Osteocyte (in vitro differentiated cells): Measurements from ENCODE around the gene ATP2B1. TPM values are rescaled to one million over a fixed set of nuclear protein-coding genes. Genes with fewer than 3 reads are reported as not detected.
A peak's percentile ranks its signal among the peaks of the same experiment; 100 is the strongest.

ENCODE experiments used
- DNase-seq: peaks from one replicate; pipeline ENCODE4 v3.0.0; 2021; ENCODE audit warnings: mixed read lengths; ENCODE audit not compliant: unreplicated experiment; ENCODE audit errors: extremely low spot score
- H3K27ac Mint-ChIP-seq: one replicate; pipeline ENCODE4 v1.8.0; 2021; ENCODE audit warnings: mild to moderate bottlenecking, mixed read lengths; ENCODE audit not compliant: unreplicated experiment
- H3K27me3 Mint-ChIP-seq: one replicate; pipeline ENCODE4 v1.8.0; 2021; ENCODE audit warnings: mixed read lengths; ENCODE audit not compliant: unreplicated experiment
- H3K36me3 Mint-ChIP-seq: one replicate; pipeline ENCODE4 v1.8.0; 2021; ENCODE audit warnings: mixed read lengths; ENCODE audit not compliant: unreplicated experiment
- H3K4me1 Mint-ChIP-seq: one replicate; pipeline ENCODE4 v1.8.0; 2021; ENCODE audit warnings: mixed read lengths; ENCODE audit not compliant: unreplicated experiment
- H3K4me3 Mint-ChIP-seq: one replicate; pipeline ENCODE4 v1.8.0; 2021; ENCODE audit warnings: mild to moderate bottlenecking, moderate library complexity, mixed read lengths; ENCODE audit not compliant: unreplicated experiment
- H3K9me3 Mint-ChIP-seq: one replicate; pipeline ENCODE4 v1.8.0; 2021; ENCODE audit warnings: mixed read lengths; ENCODE audit not compliant: unreplicated experiment
- total RNA-seq: library from RNA; stranded (reverse); gene quantifications from 2 replicates; pipeline ENCODE4 v1.2.1, GENCODE V29; 2021
- TF ChIP-seq, protein P1 (sequence below): fragments of 200-600 bp; sonication (generic); IDR thresholded peaks from 2 replicates; pipeline ENCODE4 v1.5.0; 2021; ENCODE audit warnings: antibody characterized with exemption, mild to moderate bottlenecking, moderate library complexity

Gene ATP2B1
- total RNA-seq, 1 donor from 2014 or later = 45.5 TPM

DNA sequence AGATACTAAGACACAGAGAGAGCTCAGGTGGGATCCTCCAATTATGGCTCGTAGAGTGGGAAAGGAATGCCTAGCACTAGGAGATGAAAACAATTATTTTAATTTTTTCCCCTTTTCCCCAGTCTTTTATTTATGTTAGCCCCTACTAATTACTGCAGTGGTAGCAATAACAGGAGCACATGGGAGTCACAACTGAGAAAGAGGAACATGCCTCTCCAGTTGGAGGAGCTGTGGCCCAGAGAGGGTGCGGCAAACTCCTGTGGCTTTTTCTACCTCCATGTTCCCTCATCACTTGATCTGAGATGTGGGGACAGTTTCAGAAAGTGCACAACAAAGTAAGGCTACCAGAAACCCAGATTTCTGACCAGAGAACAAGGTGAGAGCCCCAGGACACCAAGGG, 156.9 kb downstream of the ATP2B1 start:
- no peak for DNase-seq
- H3K4me1 Mint-ChIP-seq = peaks cover 3% of the 10 kb centered on the region
- H3K36me3 Mint-ChIP-seq = no peaks in the 10 kb centered on the region
- H3K27ac Mint-ChIP-seq = no peak overlapping the region
- H3K27me3 Mint-ChIP-seq = no peaks in the 10 kb centered on the region
- no peak overlapping the region for H3K4me3 Mint-ChIP-seq
- TF ChIP-seq, protein P1, sequence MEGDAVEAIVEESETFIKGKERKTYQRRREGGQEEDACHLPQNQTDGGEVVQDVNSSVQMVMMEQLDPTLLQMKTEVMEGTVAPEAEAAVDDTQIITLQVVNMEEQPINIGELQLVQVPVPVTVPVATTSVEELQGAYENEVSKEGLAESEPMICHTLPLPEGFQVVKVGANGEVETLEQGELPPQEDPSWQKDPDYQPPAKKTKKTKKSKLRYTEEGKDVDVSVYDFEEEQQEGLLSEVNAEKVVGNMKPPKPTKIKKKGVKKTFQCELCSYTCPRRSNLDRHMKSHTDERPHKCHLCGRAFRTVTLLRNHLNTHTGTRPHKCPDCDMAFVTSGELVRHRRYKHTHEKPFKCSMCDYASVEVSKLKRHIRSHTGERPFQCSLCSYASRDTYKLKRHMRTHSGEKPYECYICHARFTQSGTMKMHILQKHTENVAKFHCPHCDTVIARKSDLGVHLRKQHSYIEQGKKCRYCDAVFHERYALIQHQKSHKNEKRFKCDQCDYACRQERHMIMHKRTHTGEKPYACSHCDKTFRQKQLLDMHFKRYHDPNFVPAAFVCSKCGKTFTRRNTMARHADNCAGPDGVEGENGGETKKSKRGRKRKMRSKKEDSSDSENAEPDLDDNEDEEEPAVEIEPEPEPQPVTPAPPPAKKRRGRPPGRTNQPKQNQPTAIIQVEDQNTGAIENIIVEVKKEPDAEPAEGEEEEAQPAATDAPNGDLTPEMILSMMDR = no peak
- peaks cover 7% of the 10 kb centered on the region for H3K9me3 Mint-ChIP-seq

DNA sequence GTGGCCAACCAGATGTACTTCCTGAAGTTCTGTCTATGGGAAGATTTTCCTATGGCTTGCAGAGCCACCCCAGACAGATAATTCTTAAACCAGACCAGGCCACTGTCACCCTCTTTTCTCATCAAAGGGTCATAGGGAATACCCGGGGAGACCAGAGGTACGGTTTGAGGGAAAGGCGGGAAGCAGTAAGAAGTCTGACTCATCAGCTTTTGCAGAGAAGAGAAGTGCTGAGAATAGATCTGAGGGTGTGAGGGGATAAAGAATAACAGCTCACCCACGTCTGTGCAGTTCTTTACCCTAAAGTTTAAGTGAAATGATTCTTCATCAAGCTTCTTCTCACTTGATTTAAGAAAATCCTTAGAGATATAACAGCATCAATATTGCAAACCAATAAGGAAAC, 161.5 kb downstream of the ATP2B1 start:
- Mint-ChIP-seq H3K4me3 (no peak overlapping the region), H3K4me1 (peaks cover 27% of the 10 kb centered on the region), H3K27me3 (no peaks in the 10 kb centered on the region), H3K27ac (no peak overlapping the region), H3K9me3 (peaks cover under 1% of the 10 kb centered on the region), H3K36me3 (no peaks in the 10 kb centered on the region)
- TF ChIP-seq, protein P1 = no peak
- DNase-seq = no peak

DNA sequence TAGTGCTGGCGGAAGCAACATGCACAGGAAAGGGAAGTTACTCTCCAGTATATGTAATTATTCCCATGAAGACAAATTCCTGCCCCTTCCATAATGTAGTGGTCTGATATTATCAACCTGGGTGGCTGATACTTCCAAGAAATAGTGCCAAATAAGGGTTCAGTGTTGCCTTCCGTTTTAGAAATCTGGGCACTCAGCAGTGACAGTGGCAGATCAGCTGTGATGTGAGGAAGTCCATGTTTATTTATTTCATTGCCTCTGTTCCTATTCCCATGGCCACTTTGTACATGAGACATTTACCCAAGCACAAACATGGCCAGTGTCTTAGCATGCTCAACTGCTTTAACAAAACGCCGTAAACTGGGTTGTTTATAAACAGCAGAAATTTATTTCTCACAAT, 162.5 kb downstream of the ATP2B1 start:
- H3K4me3 Mint-ChIP-seq = no peak overlapping the region
- no peak overlapping the region for H3K27ac Mint-ChIP-seq
- H3K27me3 Mint-ChIP-seq = no peaks in the 10 kb centered on the region
- DNase-seq = no peak
- peaks cover 28% of the 10 kb centered on the region for H3K4me1 Mint-ChIP-seq
- no peaks in the 10 kb centered on the region for H3K36me3 Mint-ChIP-seq
- H3K9me3 Mint-ChIP-seq = no peaks in the 10 kb centered on the region
- TF ChIP-seq, protein P1 = no peak

DNA sequence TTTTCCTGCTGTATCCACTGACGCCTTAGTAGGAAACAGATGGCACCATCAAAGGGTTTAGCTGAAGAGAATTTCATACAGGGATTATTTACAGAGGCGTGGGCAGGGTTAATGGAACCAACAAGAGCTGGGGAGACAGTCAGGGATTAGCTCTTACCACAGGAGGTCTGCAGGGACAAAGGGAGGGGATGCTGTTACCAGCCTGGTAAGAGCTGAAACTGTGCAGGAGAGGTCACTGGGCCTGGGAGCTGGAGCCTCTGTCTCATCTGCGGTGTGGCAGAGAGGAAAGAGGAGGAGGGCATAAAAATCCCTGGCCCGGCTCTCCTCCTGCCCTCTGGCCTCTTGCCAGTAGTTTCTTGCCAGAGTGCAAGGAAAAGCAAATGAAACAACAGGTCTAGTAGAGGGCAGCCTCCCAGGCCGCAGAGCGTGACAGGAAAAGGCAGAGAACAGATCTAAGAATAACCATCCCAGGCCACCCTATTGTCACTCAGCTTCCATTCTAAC, 163.9 kb downstream of the ATP2B1 start:
- H3K27me3 Mint-ChIP-seq = no peaks in the 10 kb centered on the region
- H3K9me3 Mint-ChIP-seq = no peaks in the 10 kb centered on the region
- peak overlapping the region; percentile 60 for H3K27ac Mint-ChIP-seq
- H3K36me3 Mint-ChIP-seq = no peaks in the 10 kb centered on the region
- no peak for DNase-seq
- H3K4me3 Mint-ChIP-seq = no peak overlapping the region
- TF ChIP-seq, protein P1 = no peak
- peaks cover 28% of the 10 kb centered on the region for H3K4me1 Mint-ChIP-seq

DNA sequence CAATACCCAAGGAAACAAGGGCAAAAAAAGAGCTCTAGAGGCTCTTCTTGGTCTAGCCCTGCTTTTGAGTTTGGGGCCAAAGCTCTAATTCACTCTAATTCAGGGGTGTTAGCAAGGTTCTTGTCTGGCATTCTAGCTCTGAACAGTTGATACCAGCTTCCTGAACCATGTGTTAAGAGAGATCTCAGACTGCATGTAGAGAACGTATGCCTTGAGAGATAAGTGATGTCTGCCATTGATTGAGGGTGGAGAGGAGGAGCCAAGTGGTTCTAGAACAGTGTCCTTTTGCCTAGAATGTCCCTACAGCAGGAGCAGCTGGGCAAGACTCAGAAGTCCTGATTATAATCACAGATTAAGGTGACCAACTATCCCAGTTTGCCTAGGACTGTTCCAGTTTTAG, 164.6 kb downstream of the ATP2B1 start:
- no peak for DNase-seq
- TF ChIP-seq, protein P1 = no peak
- Mint-ChIP-seq H3K27me3 (no peaks in the 10 kb centered on the region), H3K27ac (no peak overlapping the region), H3K4me1 (peaks cover 28% of the 10 kb centered on the region), H3K36me3 (no peaks in the 10 kb centered on the region), H3K4me3 (no peak overlapping the region), H3K9me3 (no peaks in the 10 kb centered on the region)
